Activated CD4-positive, CD25-positive, alpha-beta regulatory T cell treated with anti-CD3 and anti-CD28 coated beads, Interleukin-2, amount 50 U/mL, for 24 hours (primary cell): ENCODE data around the gene HP1BP3.

Experiments used
- ATAC-seq, 2 donors: fragments of 150-1000 bp; cut with Tn5 transposase; one replicate each; pipeline ENCODE4 v1.10.0; 2021; ENCODE audit warnings: mild to moderate bottlenecking in 1 of 2, moderate library complexity in 1 of 2

Gene HP1BP3

GRCh38 chr1:20711285-20712214 lies 75.6 kb downstream of the HP1BP3 start:
- no peak for ATAC-seq

- ATAC-seq, result no peak
Observed at GRCh38 chr1:20710469-20711284, 76.4 kb downstream of the HP1BP3 start.

DNA sequence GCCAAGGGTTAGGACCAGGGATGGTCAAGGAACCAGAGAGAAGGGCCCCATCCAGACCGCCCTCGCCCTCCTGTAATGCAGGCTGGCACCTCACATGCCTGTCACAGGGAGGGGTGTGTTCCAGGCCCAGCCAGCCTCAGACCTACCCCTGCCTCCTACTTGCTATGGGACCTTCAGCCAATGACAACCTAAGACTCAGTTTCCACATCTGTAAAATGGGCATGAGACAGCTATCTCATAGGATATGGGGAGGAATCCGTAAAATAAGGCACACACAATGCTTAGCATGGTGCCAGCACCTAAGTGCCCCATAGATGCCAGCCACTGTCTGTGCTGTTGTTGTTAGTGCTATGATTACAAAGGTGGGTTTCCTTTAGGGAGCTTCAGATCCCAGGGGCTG lies 77.2 kb downstream of the HP1BP3 start:
- no peak for ATAC-seq

DNA sequence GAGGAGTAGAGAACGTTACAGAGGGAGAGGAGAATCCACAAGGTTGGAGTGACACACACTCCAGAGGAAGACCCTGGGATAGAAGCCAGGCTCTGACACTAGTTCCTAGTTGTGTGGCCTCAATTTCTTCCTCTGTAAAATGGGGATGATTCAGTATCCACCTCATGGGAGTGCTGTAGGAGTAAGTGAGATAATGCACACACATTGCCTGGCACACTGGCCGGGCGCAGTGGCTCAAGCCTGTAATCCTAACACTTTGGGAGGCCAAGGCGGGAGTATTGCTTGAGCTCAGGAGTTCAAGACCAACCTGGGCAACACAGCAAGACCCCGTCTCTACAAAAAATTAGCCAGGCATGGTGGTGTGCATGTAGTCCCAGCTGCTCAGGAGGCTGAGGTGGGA lies 78.2 kb downstream of the HP1BP3 start:
- ATAC-seq, result no peak

GRCh38 chr1:20708057-20708456 lies 79.0 kb downstream of the HP1BP3 start:
- ATAC-seq, result no peak

- no peak for ATAC-seq
Observed at GRCh38 chr1:20706841-20707240, 80.3 kb downstream of the HP1BP3 start.

DNA sequence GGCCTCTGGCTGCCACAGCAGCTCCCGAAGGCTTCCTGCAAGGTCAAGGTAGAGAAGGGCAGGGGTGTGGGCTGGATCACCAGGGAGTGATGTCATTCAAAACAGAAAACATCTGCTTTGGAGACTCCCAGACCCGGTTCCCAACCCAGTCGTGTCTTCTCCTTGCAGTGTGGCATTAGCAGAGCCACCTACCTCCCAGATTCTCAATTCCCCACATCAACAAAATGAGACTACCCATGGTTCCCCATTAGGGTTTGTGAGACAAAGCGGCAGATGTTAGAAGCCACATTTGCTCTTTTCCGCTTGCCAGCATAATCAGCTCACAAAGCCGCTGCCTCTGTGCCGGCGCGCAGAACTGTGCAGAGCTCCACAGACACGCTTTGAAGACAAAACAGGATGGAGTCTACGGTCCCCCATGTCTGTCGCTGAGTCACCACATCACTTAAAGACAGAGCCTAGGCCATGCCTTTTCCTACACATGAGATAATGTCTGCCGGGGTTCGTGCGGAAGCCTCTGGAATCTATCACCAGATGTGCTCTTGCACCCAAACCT lies 81.8 kb downstream of the HP1BP3 start:
- no peak for ATAC-seq

DNA sequence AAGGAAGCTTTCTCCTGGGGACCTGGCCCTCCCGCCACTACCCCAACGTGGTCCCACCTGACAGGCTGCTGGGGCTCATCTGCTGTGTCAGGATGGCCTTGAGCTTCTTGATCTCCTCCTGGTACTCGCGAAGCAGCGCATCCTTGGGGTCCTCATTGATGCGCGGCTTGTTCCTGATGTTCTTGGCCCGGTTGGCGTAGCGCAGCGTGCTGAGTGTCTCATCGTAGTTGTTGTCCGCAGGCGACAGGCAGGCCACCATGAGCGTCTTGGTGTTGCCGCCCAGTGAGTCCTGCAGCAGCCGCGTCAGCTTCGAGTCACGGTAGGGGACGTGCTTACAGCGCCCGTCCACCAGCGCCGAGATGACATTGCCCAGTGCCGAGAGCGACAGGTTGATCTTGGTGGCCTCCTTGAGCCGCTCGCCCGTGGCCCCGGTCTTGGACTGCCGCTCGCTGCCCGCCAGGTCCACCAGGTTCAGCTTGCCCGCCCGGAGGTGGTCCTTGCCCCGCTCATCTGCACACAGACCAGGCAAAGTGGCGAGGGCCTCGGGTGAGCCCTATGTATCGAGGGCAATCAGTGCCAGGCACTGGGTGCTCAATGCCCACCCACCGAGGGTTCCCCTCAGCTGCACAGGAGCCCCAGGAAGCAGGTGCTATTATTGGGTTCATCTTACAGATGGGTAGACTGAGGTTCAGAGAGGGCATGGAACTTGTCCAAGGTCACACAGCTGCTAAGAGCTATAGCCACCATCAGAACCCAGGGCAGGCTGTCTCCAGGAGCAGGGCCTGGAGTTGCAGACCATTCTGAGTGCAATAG lies 82.5 kb downstream of the HP1BP3 start:
- no peak for ATAC-seq

- no peak for ATAC-seq
Observed at GRCh38 chr1:20703124-20703756, 83.9 kb downstream of the HP1BP3 start.

- ATAC-seq, result no peak
Observed at GRCh38 chr1:20702416-20702815, 84.7 kb downstream of the HP1BP3 start.

DNA sequence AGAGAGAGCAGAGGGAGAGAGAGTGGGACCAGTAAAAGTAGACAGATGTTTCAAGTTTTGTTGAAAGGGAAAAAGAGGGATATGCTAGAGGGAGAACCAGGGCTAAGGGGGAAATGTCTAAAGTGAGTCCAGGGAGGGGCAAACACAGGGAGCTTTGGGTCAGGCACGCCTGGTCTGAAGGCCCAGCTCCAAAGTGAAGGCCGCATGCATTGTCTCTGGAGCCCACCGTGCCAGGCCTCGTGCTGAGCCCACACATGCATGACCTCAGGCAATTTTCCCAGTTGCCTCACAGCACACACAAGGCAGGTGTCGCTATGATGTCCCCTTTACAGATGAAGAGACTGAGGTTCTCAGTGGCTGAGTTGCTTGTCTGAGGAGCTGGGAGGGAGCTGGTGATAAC lies 85.3 kb downstream of the HP1BP3 start:
- no peak for ATAC-seq

DNA sequence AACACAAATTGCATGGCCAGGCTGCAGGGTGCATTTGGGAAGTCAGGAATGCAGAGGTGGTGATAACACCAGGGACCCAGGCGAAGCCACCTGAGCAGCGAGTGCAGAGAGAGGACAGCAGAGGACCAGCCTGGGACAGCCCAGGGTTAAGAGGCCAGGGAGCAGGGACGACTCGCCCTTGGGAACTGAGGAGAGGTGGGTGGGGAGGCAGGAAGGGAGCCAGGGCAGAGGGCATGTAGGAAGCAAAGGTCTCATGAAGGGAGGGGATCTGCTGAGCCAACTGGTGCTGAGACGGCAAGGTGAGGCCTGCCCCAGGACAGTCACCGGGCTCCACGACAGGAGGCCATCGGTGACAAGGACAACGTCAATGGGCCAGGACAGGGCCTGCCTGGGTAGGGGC lies 85.7 kb downstream of the HP1BP3 start:
- no peak for ATAC-seq

DNA sequence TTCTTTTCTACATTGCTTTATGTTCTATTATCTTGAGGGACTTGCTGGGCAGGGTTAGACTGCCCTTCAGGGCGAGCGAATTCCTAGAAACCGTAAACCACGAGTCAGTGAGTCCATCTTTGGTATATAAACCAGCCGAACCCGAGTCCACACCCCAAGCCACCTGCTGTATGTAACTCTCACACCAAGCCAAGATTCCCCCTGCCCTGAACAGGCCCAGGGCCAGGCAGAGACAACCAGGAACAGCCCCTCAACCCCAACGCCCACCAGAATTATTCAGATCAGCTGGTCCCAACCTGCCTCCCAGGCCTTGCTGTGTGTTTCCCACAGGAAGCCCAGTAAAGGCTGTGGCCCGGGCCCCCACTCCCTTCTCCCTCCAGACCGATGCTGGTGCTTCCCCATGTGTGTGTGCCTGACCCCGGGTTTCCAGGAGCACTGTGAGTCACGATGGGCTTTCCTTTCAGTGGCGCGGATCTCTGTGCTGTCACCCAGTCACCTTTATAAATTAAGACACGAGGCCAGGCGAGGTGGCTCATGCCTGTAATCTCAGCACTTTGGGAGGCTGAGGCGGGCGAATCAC lies 86.4 kb downstream of the HP1BP3 start:
- no peak for ATAC-seq

GRCh38 chr1:20699558-20699957 lies 87.5 kb downstream of the HP1BP3 start:
- ATAC-seq, result no peak

- ATAC-seq, result no peak
Observed at GRCh38 chr1:20698195-20698910, 88.8 kb downstream of the HP1BP3 start.

DNA sequence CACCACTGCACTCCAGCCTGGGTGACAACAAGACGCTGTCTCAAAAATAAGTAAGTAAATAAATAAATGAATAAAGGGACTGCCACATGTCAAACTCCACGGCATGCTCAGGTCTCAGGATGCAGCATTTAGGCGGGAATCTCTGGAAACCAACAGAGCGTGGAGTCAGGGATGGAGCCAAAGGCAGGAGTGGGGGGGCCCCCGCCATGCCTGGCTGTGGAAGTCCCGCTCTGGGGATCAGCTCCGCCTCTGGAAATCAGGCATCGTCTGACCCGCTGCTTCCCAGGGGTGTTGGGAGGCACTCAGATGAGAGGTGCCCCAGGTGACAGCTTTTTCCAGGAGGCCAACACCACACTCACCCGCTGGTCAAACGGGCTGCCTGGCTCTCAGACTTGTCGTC lies 89.5 kb downstream of the HP1BP3 start:
- ATAC-seq, result no peak

DNA sequence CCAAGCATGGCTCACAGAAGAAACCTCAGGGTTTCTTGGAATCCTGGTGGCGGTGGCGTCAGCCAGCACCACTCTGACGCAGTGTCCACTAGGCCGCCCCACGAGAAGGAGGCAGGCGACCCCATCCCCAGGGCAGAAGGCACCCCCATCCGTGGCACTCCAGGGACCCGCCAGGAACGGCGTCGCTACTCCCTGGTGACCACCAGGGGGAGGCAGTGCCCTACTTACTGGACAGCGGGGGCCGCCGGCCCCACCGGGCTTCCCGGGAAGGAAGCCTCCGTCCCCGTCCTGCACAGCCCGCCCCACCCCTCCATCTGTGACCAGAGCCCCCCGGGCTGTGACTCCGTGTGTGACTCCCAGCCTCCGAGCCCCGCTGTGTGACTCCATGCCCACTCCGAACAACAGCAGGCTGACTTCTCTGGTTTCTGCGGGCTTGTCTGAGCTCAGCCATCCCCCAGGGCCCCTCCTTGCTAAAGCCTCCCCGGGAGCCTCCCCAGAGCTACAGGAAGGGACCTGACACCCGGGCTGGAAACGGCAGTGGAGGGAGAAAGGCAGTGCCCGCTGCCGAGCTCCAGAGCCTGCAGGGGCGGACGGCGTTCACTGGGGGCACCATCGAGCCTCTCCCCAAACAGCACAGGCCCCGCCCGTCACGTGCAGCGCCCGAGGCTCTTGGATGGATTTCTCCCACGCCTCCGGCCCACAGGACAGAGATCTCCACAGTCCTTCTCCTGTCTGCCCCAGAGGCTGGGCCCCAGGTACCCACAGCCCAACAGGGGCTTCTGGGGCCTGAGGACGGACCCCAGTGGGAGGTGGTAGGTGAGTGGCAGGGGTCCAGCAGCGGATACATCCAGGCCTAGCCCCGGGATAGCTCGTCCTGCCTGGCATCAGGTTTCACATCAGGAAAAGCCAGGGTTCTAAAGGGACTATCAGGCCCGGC lies 90.4 kb downstream of the HP1BP3 start:
- peak; percentile 92 to 93 for ATAC-seq

- no peak for ATAC-seq
Observed at GRCh38 chr1:20695515-20695914, 91.6 kb downstream of the HP1BP3 start.

- no peak for ATAC-seq
Observed at GRCh38 chr1:20693623-20694022, 93.5 kb downstream of the HP1BP3 start.
